NCI-H2227 (cell line): ENCODE results near the gene GDPGP1.

Experiments
- DNase-seq: peaks from one replicate; lab custom pipeline; 2025; ENCODE audit not compliant: unreplicated experiment; lab: John Stamatoyannopoulos, UW

GDPGP1 gene

GRCh38 chr15:90294601-90295269, 60.7 kb downstream of the GDPGP1 start:
- DNase-seq = peak; percentile 10

DNA sequence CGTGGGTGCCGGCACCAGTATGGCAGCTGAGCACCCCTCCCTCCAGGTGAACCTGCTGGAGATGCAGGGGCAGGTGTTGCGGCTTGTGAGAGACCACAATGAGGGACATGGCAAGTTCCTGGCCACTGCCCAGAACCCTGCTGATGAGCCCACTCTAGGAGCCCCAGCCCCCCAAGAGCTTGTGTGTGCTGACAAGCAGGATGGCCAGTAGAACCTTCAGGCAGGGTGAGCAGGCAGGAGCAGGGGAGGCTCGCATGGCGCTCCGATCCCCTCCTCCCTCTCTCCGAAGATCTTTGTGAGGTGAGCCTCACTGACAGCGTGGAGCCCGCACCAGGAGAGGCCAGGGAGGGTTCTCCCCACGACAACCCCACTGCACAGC, 61.2 kb downstream of the GDPGP1 start:
- DNase-seq = no peak
